ENCODE measurements around the gene POLR1G.
"Not testable (repeated sequence)": the region's sequence is repeated elsewhere in the genome, so short reads cannot be mapped to it uniquely, and the experiment has no call there.

GRCh38 chr19:45429896-45430295, 23.5 kb downstream of the POLR1G start:
- not testable (repeated sequence) for TF ChIP-seq CTCF (IDR thresholded peaks at IDR 0.05; ENCODE audit: insufficient read depth, low read length, poor library complexity, severe bottlenecking); EZH2phosphoT487 (conservative IDR thresholded peaks at IDR 0.05; ENCODE audit: low read length)
